DOHH2 (cell line): Measurements from ENCODE around the gene EPHA2.

Experiments used
- EZH2phosphoT487 ChIP-seq: fragments of 200-600 bp; sonication (generic); IDR thresholded peaks from 2 replicates; pipeline ENCODE4 v1.6.1; 2017; ENCODE audit warnings: borderline replicate concordance, mild to moderate bottlenecking, antibody characterized with exemption, low read length, moderate library complexity, mixed read lengths
- TF ChIP-seq, protein P1 (sequence below): fragments of 200-600 bp; sonication (generic); IDR thresholded peaks from one replicate; pipeline ENCODE4 v1.5.1; 2014; ENCODE audit warnings: antibody characterized with exemption, mild to moderate bottlenecking, low read depth, low read length; ENCODE audit not compliant: poor library complexity, severe bottlenecking

DNA sequence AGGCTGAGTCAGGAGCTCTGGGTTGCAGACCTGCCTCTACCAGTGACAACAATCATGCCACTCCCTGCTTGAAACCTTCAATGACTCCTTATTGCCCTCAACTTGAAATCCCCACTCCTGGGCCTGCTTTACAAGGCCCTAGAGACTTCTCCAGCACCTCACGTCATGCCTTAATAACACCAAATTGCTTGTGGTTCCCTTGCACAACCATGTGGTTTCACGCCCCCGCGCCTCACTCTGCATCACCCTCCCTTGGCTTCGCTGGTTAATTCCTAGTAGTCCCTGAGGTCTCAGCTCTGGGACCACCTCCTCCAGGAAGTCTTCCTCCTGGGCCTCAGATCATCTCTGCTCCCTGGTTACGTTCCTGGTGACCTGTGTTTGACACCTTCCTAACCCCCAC, 33.0 kb downstream of the EPHA2 start:
- TF ChIP-seq, protein P1, sequence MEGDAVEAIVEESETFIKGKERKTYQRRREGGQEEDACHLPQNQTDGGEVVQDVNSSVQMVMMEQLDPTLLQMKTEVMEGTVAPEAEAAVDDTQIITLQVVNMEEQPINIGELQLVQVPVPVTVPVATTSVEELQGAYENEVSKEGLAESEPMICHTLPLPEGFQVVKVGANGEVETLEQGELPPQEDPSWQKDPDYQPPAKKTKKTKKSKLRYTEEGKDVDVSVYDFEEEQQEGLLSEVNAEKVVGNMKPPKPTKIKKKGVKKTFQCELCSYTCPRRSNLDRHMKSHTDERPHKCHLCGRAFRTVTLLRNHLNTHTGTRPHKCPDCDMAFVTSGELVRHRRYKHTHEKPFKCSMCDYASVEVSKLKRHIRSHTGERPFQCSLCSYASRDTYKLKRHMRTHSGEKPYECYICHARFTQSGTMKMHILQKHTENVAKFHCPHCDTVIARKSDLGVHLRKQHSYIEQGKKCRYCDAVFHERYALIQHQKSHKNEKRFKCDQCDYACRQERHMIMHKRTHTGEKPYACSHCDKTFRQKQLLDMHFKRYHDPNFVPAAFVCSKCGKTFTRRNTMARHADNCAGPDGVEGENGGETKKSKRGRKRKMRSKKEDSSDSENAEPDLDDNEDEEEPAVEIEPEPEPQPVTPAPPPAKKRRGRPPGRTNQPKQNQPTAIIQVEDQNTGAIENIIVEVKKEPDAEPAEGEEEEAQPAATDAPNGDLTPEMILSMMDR: no peak
- no peak for TF ChIP-seq EZH2phosphoT487
